Measurements from ENCODE around the gene ALPL. TPM values are rescaled to one million over a fixed set of nuclear protein-coding genes. Genes with fewer than 3 reads are reported as not detected.

ALPL gene
- total and polyA plus RNA-seq, 7 donors: 0.73 to 2.0 (median 1.3) TPM

DNA sequence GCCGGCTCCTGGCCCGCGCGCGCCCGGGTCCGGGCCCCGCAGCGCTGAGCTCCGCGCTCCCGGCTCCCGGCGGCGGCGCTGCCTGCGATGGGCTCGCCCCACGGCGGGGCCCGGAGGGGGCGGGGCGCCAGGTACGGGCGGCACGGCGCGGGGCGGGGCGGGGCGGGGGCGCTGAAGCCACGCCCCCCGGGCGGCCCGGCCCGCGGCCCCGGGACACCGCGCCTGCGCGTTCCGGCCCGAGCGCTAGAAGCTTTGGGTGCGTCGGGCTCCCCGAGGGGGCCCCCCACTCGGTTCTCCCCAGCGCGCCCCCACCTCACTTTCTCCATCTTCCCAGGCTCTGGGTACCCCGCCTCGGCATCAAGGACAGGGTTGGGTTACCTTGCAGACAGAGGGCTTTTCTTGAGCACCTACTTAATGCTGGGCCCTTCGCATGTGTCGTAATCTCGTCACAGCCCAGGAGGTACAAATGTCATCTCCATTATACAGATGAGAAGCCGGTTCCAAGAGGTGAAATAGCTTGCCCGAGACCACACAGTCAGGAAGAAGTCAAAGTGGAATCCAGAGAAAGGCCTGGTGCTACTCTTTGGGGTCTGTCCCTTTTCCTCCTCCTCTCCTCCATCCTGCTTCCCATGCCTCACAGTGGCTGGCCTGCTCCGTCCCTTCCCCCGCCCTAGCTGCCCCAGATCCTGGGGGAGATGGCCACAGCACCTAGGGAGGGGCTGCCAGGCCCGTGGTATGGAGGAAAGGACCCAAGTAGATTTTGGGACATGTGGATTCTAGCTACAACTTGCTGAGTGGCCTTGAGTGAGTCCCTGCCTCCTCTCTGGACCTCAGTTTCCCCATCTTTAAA is 113.5 kb downstream of the ALPL start:
- ATAC-seq: peak in 1 of 4 donors; percentile 57
- no peak for TF ChIP-seq CTCF (IDR thresholded peaks at IDR 0.05)
- Histone ChIP-seq H3K27ac (no peak overlapping the region), H3K9me3 (no peaks in the 10 kb centered on the region), H3K4me3 (no peak overlapping the region), H3K4me1 (no peaks in the 10 kb centered on the region), H3K27me3 (ENCODE audit: insufficient read depth in 3 of 3, low read length in 2 of 3) (peaks cover 0 to 56% (median 10%) of the 10 kb centered on the region in 3 donors), H3K36me3 (ENCODE audit: insufficient read depth in 1 of 2, low read depth in 1 of 2) (no peaks in the 10 kb centered on the region)
- no peak for DNase-seq
- intact Hi-C loops (cut with DNase I): no loop called here
- WGBS, 3 donors: 11 to 41% (median 36%) methylated on average over 14 to 60 of the region's 62 CpGs

DNA sequence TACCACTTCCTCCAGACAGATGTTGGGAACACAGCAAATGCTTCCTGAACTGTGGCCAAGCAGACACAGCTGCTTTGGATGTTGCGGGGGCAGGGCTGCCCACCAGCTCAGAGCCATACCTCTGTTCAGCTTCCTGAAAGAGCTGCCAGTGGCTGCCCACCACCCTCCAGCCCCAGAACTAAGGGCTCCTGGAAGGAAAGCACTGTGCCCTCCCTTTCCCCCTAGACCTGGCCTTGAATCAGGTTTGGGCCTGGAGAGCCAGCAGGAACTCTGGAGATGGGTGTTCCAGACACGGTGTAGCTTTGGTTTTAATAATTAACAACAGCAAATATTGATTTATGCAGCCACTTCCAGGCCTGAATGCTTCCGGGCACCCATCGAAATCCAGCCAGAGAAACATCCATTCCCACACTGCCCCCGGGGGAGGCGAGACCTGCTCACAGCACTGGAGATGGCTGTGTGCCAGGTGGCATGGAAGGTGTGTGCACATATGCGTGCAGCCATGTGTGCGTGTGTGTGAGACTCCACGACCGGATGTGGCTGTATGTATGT is 114.3 kb downstream of the ALPL start:
- no peak for ATAC-seq

DNA sequence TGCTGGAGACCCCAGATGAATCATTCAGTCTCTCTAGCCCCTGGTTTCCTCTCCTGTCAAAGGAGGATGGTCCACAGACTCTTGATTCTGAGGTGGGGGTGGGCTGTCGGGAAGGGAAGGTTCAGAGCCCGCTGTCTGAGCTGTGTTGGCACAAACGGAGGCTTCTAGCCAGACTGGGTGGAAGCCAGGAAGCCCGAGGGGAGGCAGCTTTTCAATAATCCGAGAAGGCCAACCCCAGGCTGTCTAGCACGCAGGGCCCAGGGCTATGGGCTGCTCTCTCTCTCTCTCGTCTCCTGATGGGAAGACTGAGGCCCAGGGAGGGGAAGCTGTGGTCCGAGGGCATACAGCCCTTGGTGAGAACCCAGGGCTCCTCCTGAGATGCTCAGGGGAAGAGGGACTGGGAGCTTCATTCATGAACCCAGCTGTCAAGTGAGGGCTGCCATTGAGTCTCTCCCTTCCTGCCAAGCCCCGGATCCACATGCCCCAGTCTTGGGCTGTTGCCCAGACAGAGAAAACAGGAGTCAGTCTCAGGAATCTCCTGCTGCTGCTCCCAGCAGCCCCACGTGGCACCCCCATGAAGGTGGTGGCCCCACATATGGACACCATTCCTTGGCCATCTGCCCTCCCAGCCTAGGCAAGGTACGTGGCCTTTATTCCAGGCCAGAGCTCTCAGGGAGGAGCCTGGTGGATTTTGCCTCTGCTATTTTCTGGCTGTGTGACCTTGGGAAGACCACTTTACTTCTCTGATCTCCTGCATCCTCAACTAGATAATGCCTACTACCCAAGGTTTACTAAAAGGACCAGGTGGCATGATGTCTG is 115.6 kb downstream of the ALPL start:
- intact Hi-C loops (cut with DNase I): no loop called here
- TF ChIP-seq CTCF (IDR thresholded peaks at IDR 0.05): no peak
- no peak for DNase-seq
- no peak for ATAC-seq
- H3K9me3 ChIP-seq: no peaks in the 10 kb centered on the region
- no peaks in the 10 kb centered on the region for H3K36me3 ChIP-seq (ENCODE audit: insufficient read depth in 1 of 2, low read depth in 1 of 2)
- no peaks in the 10 kb centered on the region for H3K4me1 ChIP-seq
- WGBS, 3 donors: 39 to 53% (median 39%) methylated on average over 10 to 11 of the region's 11 CpGs
- peaks cover 0 to 55% (median 6%) of the 10 kb centered on the region in 3 donors for H3K27me3 ChIP-seq (ENCODE audit: insufficient read depth in 3 of 3, low read length in 2 of 3)
- no peak overlapping the region for H3K4me3 ChIP-seq
- H3K27ac ChIP-seq: no peak overlapping the region

More for the DNA sequence above, 114.3 kb downstream of the ALPL start:
- Histone ChIP-seq H3K4me1 (no peaks in the 10 kb centered on the region), H3K36me3 (ENCODE audit: insufficient read depth in 1 of 2, low read depth in 1 of 2) (no peaks in the 10 kb centered on the region), H3K4me3 (no peak overlapping the region), H3K27me3 (ENCODE audit: insufficient read depth in 3 of 3, low read length in 2 of 3) (peaks cover 0 to 56% (median 9%) of the 10 kb centered on the region in 3 donors), H3K27ac (no peak overlapping the region), H3K9me3 (no peaks in the 10 kb centered on the region)
- DNase-seq: no peak
- TF ChIP-seq CTCF (IDR thresholded peaks at IDR 0.05): no peak
- 58 to 75% (median 62%) methylated on average over 10 of the region's 10 CpGs for WGBS, 3 donors
- intact Hi-C loops (cut with DNase I): no loop called here

- no peak for TF ChIP-seq CTCF (IDR thresholded peaks at IDR 0.05)
- DNase-seq: no peak
- Histone ChIP-seq H3K27ac (no peak overlapping the region), H3K36me3 (ENCODE audit: insufficient read depth in 1 of 2, low read depth in 1 of 2) (no peaks in the 10 kb centered on the region), H3K4me3 (no peak overlapping the region), H3K4me1 (no peaks in the 10 kb centered on the region), H3K9me3 (no peaks in the 10 kb centered on the region), H3K27me3 (ENCODE audit: insufficient read depth in 3 of 3, low read length in 2 of 3) (peaks cover 0 to 55% (median 7%) of the 10 kb centered on the region in 3 donors)
- ATAC-seq: no peak
- intact Hi-C loops (cut with DNase I): no loop called here
- 76 to 84% (median 81%) methylated on average over 13 of the region's 13 CpGs for WGBS, 3 donors
These were observed 116.4 kb downstream of the ALPL start for GRCh38 chr1:21625390-21626190.
